OCI-M2 (cell line): ENCODE data around the gene UBXN2A.
A peak's percentile ranks its signal among the peaks of the same experiment; 100 is the strongest.
"Not testable (repeated sequence)": the region's sequence is repeated elsewhere in the genome, so short reads cannot be mapped to it uniquely, and the experiment has no call there.

Experiments used
- DNase-seq: peaks from one replicate; lab custom pipeline; 2025; ENCODE audit not compliant: unreplicated experiment; lab: John Stamatoyannopoulos, UW

UBXN2A gene

GRCh38 chr2:24011250-24012104 lies 71.2 kb downstream of the UBXN2A start:
- peak; percentile 39 for DNase-seq

- no peak for DNase-seq
Observed at GRCh38 chr2:24012521-24013188, 72.4 kb downstream of the UBXN2A start.

DNA sequence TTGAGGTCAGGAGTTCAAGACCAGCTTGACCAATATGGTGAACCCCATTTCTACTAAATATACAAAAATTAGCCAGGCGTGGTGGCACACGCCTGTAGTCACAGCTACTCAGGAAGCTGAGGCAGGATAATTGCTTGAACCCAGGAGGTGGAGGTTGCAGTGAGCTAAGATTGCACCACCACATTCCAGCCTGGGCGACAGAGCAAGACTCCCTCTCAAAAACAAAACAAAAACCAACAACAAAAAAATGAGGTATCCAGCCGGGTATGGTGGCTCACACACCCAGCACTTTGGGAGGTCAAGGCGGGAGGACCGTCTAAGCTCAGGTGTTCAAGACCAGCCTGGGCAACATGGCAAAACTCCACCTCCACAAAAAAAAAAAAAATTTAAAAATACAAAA lies 74.6 kb downstream of the UBXN2A start:
- DNase-seq = not testable (repeated sequence)

DNA sequence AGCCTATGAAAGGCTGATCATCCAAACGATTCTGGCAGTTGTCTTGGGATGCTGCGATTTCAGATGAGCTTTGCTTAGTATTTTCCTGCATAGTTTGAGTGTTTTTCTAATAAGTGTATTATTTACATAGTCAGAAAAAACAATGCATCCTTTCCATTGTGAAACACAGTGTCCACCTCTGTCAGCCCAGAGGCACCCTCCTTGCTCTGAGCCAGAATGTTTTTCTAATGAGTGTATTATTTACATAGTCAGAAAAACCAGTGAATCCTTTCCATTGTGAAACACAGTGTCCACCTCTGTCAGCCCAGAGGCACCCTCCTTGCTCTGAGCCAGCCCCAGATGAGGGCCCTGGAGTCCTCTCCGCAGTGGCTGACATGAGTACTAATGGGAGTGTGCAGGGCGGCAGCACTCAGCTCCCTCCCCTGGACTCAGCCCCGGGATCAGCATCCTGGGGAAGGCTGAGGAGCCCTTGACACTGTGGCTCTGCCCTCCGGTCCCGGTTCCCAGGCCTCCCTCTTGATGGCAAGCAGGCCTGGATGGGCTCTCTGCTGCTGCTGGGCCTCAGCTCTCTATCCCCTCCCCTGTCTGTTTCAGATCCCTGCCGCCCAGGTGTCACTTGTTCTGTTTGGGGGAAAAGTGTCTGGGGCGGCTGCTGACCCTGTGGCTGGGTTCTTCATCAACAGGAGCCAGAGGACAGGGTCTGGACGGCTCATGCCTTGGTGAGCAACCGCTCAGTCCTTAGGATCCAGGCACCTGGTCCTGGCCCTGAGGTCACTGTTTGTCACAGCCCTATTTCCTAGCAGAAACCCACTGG lies 75.5 kb downstream of the UBXN2A start:
- DNase-seq = no peak

- no peak for DNase-seq
Observed at GRCh38 chr2:24016376-24016761, 76.1 kb downstream of the UBXN2A start.

DNA sequence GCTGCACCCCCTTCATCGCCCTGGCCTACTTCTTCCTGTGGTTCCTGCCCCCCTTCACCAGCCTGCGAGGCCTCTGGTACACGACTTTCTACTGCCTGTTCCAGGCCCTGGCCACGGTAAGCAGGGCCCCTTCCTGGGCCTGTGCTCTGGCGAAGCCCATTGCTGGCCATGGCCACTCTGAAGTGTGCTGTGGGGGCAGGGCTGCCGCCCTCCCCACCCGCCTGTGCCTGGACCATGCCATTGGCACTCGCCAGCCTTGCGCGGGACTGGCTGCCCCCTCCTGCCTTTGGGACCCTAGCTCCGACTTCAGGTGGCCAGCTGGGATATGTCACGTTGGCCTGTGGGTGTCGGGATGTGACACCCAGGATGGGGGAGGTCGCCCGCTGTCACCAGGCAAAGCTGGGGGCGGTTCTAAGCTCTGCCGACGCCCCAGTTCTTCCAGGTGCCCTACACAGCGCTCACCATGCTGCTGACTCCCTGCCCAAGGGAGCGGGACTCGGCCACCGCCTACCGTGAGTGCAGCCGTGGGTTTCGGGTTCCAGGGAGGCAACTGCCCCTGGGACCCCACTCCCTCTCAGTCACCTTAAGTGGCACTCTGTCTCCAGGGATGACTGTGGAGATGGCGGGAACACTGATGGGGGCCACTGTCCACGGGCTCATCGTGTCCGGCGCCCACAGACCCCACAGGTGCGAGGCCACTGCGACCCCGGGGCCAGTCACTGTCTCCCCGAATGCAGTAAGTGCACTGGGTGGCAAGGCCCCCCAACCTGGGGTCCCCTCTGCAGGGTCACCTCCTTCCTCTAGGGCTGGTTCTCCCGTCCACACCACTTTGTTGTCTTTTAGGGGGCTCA lies 76.8 kb downstream of the UBXN2A start:
- no peak for DNase-seq

DNA sequence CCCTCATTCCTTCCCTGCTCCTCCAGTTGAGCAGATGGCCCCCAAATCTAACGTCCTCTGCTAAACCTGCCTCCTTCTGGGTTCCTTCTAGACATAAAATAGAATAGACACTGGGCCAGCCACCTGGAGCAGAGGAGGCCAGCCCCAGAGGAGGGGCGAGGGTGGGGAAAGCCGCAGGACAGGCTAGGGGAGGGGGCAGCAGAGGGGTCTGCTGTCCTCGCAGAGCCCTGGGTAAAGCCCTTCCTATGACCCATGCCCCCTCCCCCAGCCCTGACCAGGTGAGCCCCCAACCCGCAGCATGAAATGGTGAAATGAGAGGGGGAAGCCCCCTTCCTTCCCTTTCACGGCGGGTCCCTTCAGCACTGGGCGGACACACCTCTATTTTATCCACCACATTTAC lies 77.4 kb downstream of the UBXN2A start:
- no peak for DNase-seq

DNA sequence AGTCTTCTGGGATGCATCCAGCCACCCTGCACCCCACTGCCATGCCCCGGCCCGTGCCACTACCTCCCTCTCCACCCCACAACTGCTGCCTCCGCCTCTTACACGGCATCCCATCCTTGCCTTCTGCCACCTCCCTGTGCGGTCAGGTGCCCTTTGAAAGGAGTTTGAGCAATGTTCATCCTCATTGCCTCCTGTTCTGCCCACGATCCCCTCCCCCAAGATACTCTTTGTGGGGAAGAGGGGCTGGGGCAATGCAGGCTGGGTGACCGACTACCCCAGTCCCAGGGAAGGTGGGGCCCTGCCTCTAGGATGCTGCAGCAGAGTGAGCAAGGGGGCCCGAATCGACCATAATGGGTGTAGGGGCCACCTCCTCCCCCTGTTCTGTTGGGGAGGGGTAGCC lies 78.0 kb downstream of the UBXN2A start:
- no peak for DNase-seq

- DNase-seq = no peak
Observed at GRCh38 chr2:24019729-24020128, 79.5 kb downstream of the UBXN2A start.

GRCh38 chr2:24020244-24020643 lies 80.0 kb downstream of the UBXN2A start:
- no peak for DNase-seq

DNA sequence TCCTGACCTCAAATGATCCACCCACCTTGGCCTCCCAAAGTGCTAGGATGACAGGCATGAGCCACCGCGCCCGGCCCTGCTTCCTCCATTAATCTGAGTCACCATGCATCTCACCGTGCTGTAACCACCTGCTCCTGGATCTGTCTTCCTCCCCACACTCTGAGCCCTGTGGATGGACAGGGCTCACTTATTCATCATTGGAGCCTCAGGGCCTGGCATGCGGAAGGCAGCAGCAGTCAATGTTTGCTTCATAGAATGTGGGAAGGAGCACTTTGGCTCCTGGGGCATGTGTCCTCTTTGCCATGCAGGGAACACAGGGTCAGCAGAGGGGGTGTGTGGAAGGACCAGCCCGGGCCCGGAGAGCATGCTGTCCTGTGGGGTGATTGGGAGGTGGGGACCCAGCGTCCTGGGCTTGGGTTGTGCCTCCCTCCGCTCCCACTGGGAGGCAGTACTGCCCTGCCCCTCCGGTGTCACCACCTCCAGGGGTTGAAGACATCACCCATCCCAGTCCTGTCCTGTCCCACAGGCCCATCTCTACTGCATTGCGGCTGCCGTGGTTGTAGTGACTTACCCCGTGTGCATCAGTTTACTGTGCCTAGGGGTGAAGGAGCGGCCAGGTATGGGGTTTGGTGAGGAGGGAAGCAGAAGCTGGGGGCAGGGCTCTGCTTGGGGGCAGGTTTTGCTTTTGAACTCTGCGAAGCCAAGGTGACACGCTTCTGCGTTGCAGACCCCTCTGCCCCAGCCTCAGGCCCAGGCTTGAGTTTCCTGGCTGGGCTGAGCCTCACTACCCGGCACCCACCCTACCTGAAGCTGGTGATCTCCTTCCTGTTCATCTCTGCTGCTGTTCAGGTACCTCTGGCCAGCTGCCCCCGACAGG lies 81.1 kb downstream of the UBXN2A start:
- no peak for DNase-seq

GRCh38 chr2:24022324-24022974 lies 82.2 kb downstream of the UBXN2A start:
- DNase-seq = no peak

GRCh38 chr2:24022975-24023575 lies 82.8 kb downstream of the UBXN2A start:
- DNase-seq = no peak

GRCh38 chr2:24024018-24024417 lies 83.8 kb downstream of the UBXN2A start:
- DNase-seq = no peak

DNA sequence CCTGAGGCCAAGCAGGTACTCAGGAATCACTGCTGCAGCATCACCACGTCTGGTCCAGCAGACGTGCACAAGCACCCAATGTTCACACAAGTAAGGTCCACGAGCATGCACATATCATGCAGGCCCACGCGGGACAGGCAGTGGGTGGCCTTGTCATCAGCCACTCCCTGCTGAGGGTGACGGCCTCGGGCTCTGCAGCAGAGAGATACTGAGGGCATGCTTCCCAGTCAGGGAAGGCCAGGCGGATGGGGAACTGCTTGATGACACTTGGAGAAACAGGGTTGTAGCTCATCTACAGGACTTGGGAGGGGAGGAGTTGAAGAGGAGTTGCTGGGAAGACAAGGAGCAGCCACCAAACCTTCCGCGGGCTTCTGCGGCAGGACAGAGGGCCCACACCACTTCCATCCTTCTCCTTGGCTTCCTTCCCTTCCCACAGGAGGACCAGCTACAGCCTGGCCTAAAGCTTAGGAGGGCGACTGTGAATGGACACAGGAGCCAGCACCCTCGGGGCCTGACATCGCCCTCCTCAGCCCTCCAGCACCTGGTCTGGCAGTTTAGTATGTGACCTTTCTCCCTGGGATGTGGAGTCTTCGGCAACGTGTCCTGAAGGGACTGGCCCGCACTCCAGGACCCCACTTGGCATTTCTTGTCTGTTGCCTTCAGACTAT lies 84.9 kb downstream of the UBXN2A start:
- no peak for DNase-seq

GRCh38 chr2:24026233-24026632 lies 86.0 kb downstream of the UBXN2A start:
- no peak for DNase-seq

GRCh38 chr2:24038786-24039499 lies 98.7 kb downstream of the UBXN2A start:
- no peak for DNase-seq

DNA sequence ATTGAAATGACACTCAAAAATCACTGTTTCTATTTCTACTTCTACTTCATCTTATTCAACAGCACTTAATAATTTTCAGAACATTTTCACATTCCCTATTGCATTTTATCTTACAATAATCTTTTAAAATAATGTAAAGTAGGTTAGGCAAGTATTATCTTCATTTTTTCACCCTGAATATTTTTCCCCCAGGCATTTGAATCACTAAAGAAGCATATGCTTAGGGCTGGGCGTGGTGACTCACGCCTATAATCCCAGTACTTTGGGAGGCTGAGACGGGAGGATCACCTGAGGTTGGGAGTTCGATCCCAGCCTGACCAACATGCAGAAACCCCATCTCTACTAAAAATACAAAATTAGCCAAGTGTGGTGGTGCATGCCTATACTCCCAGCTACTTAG lies 100.2 kb downstream of the UBXN2A start:
- no peak for DNase-seq
